Esophagus squamous epithelium (tissue), 4 donors: ENCODE measurements around the gene SULT1B1.

ENCODE experiments used
- POLR2A ChIP-seq, 4 donors: fragments of 450-650 bp; IDR thresholded peaks; one replicate each; pipeline ENCODE4 v1.6.1; 2017; ENCODE audit warnings: antibody characterized with exemption in 4 of 4, mild to moderate bottlenecking in 4 of 4, moderate library complexity in 3 of 4
- TF ChIP-seq, protein P1 (sequence below), 6 experiments: fragments of 450-650 bp in 4 of 6; fragments of 200-600 bp in 2 of 6; sonication (generic) in 2 of 6; IDR thresholded peaks; one replicate each; pipeline ENCODE4 v1.5.1; 2016 to 2019; ENCODE audit warnings: antibody characterized with exemption in 6 of 6, mild to moderate bottlenecking in 4 of 6, moderate library complexity in 4 of 6

DNA sequence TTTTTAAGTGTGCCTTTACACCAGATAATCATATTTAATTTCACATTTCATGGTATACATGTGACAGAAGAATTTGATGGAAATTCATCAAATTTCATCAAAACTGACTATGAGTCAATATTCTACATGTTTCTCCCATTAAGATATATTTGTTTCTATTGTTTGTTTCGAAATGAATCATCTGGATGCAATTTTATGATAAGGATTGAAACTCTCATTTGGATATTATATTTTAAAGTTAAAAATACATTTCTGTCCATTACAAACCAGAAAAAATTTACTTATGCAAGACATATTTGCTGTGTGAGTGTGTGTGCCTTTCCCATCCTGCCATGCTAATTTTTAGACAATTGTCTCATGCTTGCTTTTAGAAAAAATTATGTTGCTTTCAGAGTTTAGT lies 52.2 kb downstream of the SULT1B1 start:
- no peak for TF ChIP-seq POLR2A (IDR thresholded peaks at IDR 0.05)
- TF ChIP-seq, protein P1, sequence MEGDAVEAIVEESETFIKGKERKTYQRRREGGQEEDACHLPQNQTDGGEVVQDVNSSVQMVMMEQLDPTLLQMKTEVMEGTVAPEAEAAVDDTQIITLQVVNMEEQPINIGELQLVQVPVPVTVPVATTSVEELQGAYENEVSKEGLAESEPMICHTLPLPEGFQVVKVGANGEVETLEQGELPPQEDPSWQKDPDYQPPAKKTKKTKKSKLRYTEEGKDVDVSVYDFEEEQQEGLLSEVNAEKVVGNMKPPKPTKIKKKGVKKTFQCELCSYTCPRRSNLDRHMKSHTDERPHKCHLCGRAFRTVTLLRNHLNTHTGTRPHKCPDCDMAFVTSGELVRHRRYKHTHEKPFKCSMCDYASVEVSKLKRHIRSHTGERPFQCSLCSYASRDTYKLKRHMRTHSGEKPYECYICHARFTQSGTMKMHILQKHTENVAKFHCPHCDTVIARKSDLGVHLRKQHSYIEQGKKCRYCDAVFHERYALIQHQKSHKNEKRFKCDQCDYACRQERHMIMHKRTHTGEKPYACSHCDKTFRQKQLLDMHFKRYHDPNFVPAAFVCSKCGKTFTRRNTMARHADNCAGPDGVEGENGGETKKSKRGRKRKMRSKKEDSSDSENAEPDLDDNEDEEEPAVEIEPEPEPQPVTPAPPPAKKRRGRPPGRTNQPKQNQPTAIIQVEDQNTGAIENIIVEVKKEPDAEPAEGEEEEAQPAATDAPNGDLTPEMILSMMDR (IDR thresholded peaks at IDR 0.05), result no peak
